Suppressor macrophage treated with lipopolysaccharide for 4 hours (primary cell): ENCODE data around the gene GFI1B.
"Not testable (repeated sequence)": the region's sequence is repeated elsewhere in the genome, so short reads cannot be mapped to it uniquely, and the experiment has no call there.

ENCODE experiments used
- DNase-seq: peaks from one replicate; pipeline ENCODE4 v3.0.0-alpha.2; 2020

The GFI1B gene

GRCh38 chr9:132978451-132979131 lies at the start of gene GFI1B:
Gene GFI1B, plus strand, starts transcription at chr9:132978694. Its CDS starts 7,985 bp downstream, at chr9:132986679.
- DNase-seq: peak; percentile 40

GRCh38 chr9:132931178-132931735 lies 47.2 kb upstream of the GFI1B start:
- no peak for DNase-seq

- no peak for DNase-seq
These were observed 43.5 kb upstream of the GFI1B start for GRCh38 chr9:132935026-132935425.

GRCh38 chr9:132937463-132937901 lies 41.0 kb upstream of the GFI1B start:
- no peak for DNase-seq

GRCh38 chr9:132939169-132939568 lies 39.3 kb upstream of the GFI1B start:
- DNase-seq: no peak

GRCh38 chr9:132942541-132943182 lies 35.8 kb upstream of the GFI1B start:
- peak; percentile 3 for DNase-seq

GRCh38 chr9:132943651-132944293 lies 34.7 kb upstream of the GFI1B start:
- peak; percentile 9 for DNase-seq

GRCh38 chr9:132944294-132945185 lies 34.0 kb upstream of the GFI1B start, which contains the start of gene TSC1:
Gene TSC1, minus strand, starts transcription at chr9:132944616. Its CDS starts 15,744 bp downstream, at chr9:132928872.
- peak; percentile 99 for DNase-seq

GRCh38 chr9:132945186-132946130 lies 33.0 kb upstream of the GFI1B start:
- DNase-seq: no peak

GRCh38 chr9:132946211-132946610 lies 32.3 kb upstream of the GFI1B start:
- no peak for DNase-seq

- no peak for DNase-seq
These were observed 31.7 kb upstream of the GFI1B start for GRCh38 chr9:132946631-132947295.

GRCh38 chr9:132947756-132948155 lies 30.7 kb upstream of the GFI1B start:
- DNase-seq: no peak

GRCh38 chr9:132948482-132949050 lies 29.9 kb upstream of the GFI1B start:
- DNase-seq: no peak

- no peak for DNase-seq
These were observed 28.8 kb upstream of the GFI1B start for GRCh38 chr9:132949709-132950108.

GRCh38 chr9:132955123-132955522 lies 23.4 kb upstream of the GFI1B start:
- DNase-seq: no peak

- DNase-seq: no peak
These were observed 22.7 kb upstream of the GFI1B start for GRCh38 chr9:132955768-132956167.

GRCh38 chr9:132957805-132958204 lies 20.7 kb upstream of the GFI1B start:
- no peak for DNase-seq

GRCh38 chr9:132961002-132961401 lies 17.5 kb upstream of the GFI1B start:
- no peak for DNase-seq

- DNase-seq: no peak
These were observed 13.0 kb upstream of the GFI1B start for GRCh38 chr9:132965478-132965877.

- DNase-seq: not testable (repeated sequence)
These were observed 10.6 kb upstream of the GFI1B start for GRCh38 chr9:132967908-132968307.
